Measurements from ENCODE around the gene ZG16. TPM values are rescaled to one million over a fixed set of nuclear protein-coding genes. Genes with fewer than 3 reads are reported as not detected.

ZG16 gene
- total RNA-seq, 1 experiment from 2014 or later: 0.07 TPM

- TF ChIP-seq REST (IDR thresholded peaks at IDR 0.05; ENCODE audit: low read depth) (no peak), YY1 (IDR thresholded peaks at IDR 0.05; ENCODE audit: extremely low read depth, insufficient replicate concordance, low read depth, low read length) (no peak)
- TF ChIP-seq, protein P1, sequence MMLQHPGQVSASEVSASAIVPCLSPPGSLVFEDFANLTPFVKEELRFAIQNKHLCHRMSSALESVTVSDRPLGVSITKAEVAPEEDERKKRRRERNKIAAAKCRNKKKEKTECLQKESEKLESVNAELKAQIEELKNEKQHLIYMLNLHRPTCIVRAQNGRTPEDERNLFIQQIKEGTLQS (IDR thresholded peaks at IDR 0.05): no peak
Measured at GRCh38 chr16:29807426-29808218, 29.6 kb downstream of the ZG16 start (continued).

DNA sequence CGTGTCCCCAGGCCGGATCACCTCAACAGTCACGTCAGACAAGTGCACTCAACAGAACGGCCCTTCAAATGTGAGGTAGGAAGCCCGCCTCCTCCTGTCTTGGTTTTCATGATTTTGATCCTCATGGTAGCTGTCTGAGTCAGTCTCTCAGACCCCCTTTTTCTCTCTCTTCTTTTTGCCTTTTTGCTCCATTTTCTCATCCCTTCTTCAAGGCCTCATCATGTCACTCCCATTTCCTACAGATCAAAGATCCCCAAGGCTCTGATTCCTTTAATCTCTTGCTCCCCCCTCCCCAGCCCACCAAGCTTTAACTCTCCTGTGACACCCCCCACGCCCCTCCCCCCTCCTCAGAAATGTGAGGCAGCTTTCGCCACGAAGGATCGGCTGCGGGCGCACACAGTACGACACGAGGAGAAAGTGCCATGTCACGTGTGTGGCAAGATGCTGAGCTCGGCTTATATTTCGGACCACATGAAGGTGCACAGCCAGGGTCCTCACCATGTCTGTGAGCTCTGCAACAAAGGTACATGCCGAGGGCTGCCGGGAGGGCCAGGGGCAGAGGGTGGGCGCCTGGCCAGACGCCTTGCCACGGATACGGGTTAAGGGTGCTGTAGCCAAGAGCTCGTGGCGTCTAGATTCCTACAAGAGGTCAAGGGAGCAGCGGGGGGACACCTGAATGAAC is 30.3 kb downstream of the ZG16 start:
- peak; percentile 60; the same call in 1 of the 2 replicates for TF ChIP-seq POLR2AphosphoS5 (IDR thresholded peaks at IDR 0.05; ENCODE audit: low read depth, low read length)
- TF ChIP-seq, protein P1 (IDR thresholded peaks at IDR 0.05): no peak
- intact Hi-C loops (cut with micrococcal nuclease): no loop called here
- no TSS peak for BruUV-seq (replicated peaks)

More for the DNA sequence above, 30.3 kb downstream of the ZG16 start:
- peaks cover 40 to 79% of the 10 kb centered on the region in 2 experiments for H3K4me1 ChIP-seq (ENCODE audit: control insufficient read depth in 1 of 2, insufficient read depth in 2 of 2, low read length in 2 of 2)
- DNase-seq (ENCODE audit: low read depth, low spot score): no peak
- peak overlapping the region; percentile 95 for H3K9ac ChIP-seq (ENCODE audit: low read length)
- peak overlapping the region; percentile 50 to 74 for H3K4me3 ChIP-seq (replicated peaks in 1 of 2; ENCODE audit: low read depth in 1 of 2, low read length in 2 of 2)
- no peak overlapping the region for H2AFZ ChIP-seq (ENCODE audit: low read depth, low read length, poor library complexity, severe bottlenecking)
- peaks cover 35% of the 10 kb centered on the region for H3K79me2 ChIP-seq (ENCODE audit: insufficient read depth, low read length)
- no peaks in the 10 kb centered on the region for H3K9me2 ChIP-seq (ENCODE audit: insufficient read depth)
- ATAC-seq: no peak
- peak overlapping the region; percentile 99 for H3K4me2 ChIP-seq (ENCODE audit: low read length)
- ChIA-PET CTCF (interaction anchor here (0.6 to 3.5 kb wide), 15 partner anchors 8 to 895 kb away, joined by 3 to 36 read pairs (median 5); partner anchors contain the start of genes ASPHD1, KIF22, MVP and PAGR1), RAD21 (ENCODE audit: low non-redundant PET in 1 of 2, low total read pairs in 2 of 2, uncharacterized antibody in 2 of 2, unreplicated experiment in 2 of 2) (interaction anchor here (0.7 to 1.5 kb wide), 5 partner anchors 8 to 213 kb away, joined by 3 to 7 read pairs (median 3); partner anchors contain the start of gene PAGR1 (in 1 of the 2)), POLR2A (interaction anchor here (0.6 to 2.0 kb wide), 8 partner anchors 8 to 118 kb away, joined by 3 to 20 read pairs (median 7); partner anchors contain the start of genes KCTD13, KIF22, MVP and PAGR1)
- no peaks in the 10 kb centered on the region for H4K20me1 ChIP-seq (ENCODE audit: insufficient read depth)
- no peaks in the 10 kb centered on the region for H3K27me3 ChIP-seq (ENCODE audit: insufficient read depth, low read length)
- H3K27ac ChIP-seq (ENCODE audit: low read depth, low read length): peak overlapping the region; percentile 100
- H3K9me3 ChIP-seq (ENCODE audit: control insufficient read depth in 1 of 2, insufficient read depth in 1 of 2, low read depth in 1 of 2, low read length in 2 of 2): no peaks in the 10 kb centered on the region
- H3K36me3 ChIP-seq (ENCODE audit: control insufficient read depth in 1 of 2, insufficient read depth in 2 of 2, low read length in 2 of 2): peaks cover 6 to 20% of the 10 kb centered on the region in 2 experiments; a peak in 3 of 4 replicates
